NCI-H1694 (cell line): ENCODE measurements around the gene LRRC45.

Experiments
- DNase-seq: peaks from one replicate; lab custom pipeline; 2025; lab: John Stamatoyannopoulos, UW

Gene LRRC45

GRCh38 chr17:82062076-82062983 is 39.2 kb downstream of the LRRC45 start:
- no peak for DNase-seq

- DNase-seq = no peak
Measured at GRCh38 chr17:82062984-82063368, 39.9 kb downstream of the LRRC45 start.

- no peak for DNase-seq
Measured at GRCh38 chr17:82063424-82064415, 40.6 kb downstream of the LRRC45 start.

- DNase-seq = no peak
Measured at GRCh38 chr17:82064433-82065192, 41.5 kb downstream of the LRRC45 start.

- DNase-seq = no peak
Measured at GRCh38 chr17:82065193-82065637, 42.1 kb downstream of the LRRC45 start.

- no peak for DNase-seq
Measured at GRCh38 chr17:82065638-82066303, 42.7 kb downstream of the LRRC45 start, which contains the start of gene DUS1L. Gene DUS1L, minus strand, starts transcription at chr17:82065804. Its CDS starts 745 bp downstream, at chr17:82065059.

GRCh38 chr17:82070611-82071010 is 47.5 kb downstream of the LRRC45 start:
- DNase-seq = no peak

- no peak for DNase-seq
Measured at GRCh38 chr17:82072827-82073226, 49.7 kb downstream of the LRRC45 start.

- no peak for DNase-seq
Measured at GRCh38 chr17:82073446-82073845, 50.3 kb downstream of the LRRC45 start.

GRCh38 chr17:82076018-82076784 is 53.1 kb downstream of the LRRC45 start:
- DNase-seq = no peak

- no peak for DNase-seq
Measured at GRCh38 chr17:82076785-82077591, 53.9 kb downstream of the LRRC45 start.

- DNase-seq = no peak
Measured at GRCh38 chr17:82077617-82078358, 54.7 kb downstream of the LRRC45 start.

GRCh38 chr17:82078433-82078832 is 55.3 kb downstream of the LRRC45 start:
- no peak for DNase-seq

- DNase-seq = no peak
Measured at GRCh38 chr17:82079001-82079677, 56.0 kb downstream of the LRRC45 start.

GRCh38 chr17:82080048-82080788 is 57.1 kb downstream of the LRRC45 start:
- no peak for DNase-seq
